MCF 10A (cell line): Measurements from ENCODE around the gene KCNMB3. TPM values are rescaled to one million over a fixed set of nuclear protein-coding genes. Genes with fewer than 3 reads are reported as not detected.
"Not testable (repeated sequence)": the region's sequence is repeated elsewhere in the genome, so short reads cannot be mapped to it uniquely, and the experiment has no call there.

ENCODE experiments used
- BruUV-seq: library from RNA; stranded (reverse); fragments of 400-500 nt; replicated peaks from 2 replicates; lab custom pipeline; 2021; lab: Mats Ljungman, UMichigan
- CTCF ChIA-PET: fragments of 300-600 bp; sonication (Branson Sonifier 250); formaldehyde crosslinking; extraction: SDS; loops from one replicate; lab custom pipeline; 2021; ENCODE audit warnings: antibody characterized with exemption, inconsistent platforms; lab: Yijun Ruan, JAX
- POLR2A ChIA-PET: fragments of 300-600, 350-650 bp; sonication (Branson Sonifier 250); formaldehyde crosslinking; extraction: SDS; loops from one replicate; lab custom pipeline; 2020; ENCODE audit warnings: antibody characterized with exemption, inconsistent platforms; lab: Yijun Ruan, JAX
- DNase-seq: peaks from one replicate; pipeline ENCODE4 v3.0.0-alpha.2; 2018; ENCODE audit not compliant: unreplicated experiment
- H3K27ac Mint-ChIP-seq: one replicate; pipeline ENCODE4 v1.8.0; 2022; ENCODE audit warnings: mild to moderate bottlenecking, low read depth, mixed read lengths; ENCODE audit not compliant: unreplicated experiment
- H3K27me3 Mint-ChIP-seq: one replicate; pipeline ENCODE4 v1.8.0; 2022; ENCODE audit warnings: mixed read lengths; ENCODE audit not compliant: insufficient read depth, unreplicated experiment
- H3K36me3 Mint-ChIP-seq: one replicate; pipeline ENCODE4 v1.8.0; 2022; ENCODE audit warnings: mild to moderate bottlenecking, moderate library complexity, mixed read lengths; ENCODE audit not compliant: insufficient read depth, unreplicated experiment
- H3K4me1 Mint-ChIP-seq: one replicate; pipeline ENCODE4 v1.8.0; 2022; ENCODE audit warnings: mixed read lengths; ENCODE audit not compliant: insufficient read depth, unreplicated experiment
- H3K4me3 Mint-ChIP-seq: one replicate; pipeline ENCODE4 v1.8.0; 2022; ENCODE audit warnings: mild to moderate bottlenecking, moderate library complexity, mixed read lengths; ENCODE audit not compliant: unreplicated experiment
- H3K9me3 Mint-ChIP-seq: one replicate; pipeline ENCODE4 v1.8.0; 2022; ENCODE audit warnings: mixed read lengths; ENCODE audit not compliant: unreplicated experiment
- intact Hi-C: fragments of 100-400 bp; cut with micrococcal nuclease; formaldehyde crosslinking; loops from 2 replicates; pipeline ENCODE4 v1.14.1; 2022
- total RNA-seq: library from RNA; stranded (reverse); gene quantifications from 2 replicates; pipeline ENCODE4 v1.2.3, GENCODE V29; 2022
- TF ChIP-seq, protein P1 (sequence below): fragments of 200-600 bp; IDR thresholded peaks from one replicate; pipeline ENCODE4 v1.8.0; 2022; ENCODE audit warnings: antibody characterized with exemption, mild to moderate bottlenecking; ENCODE audit not compliant: unreplicated experiment

Gene KCNMB3
- total RNA-seq, 1 experiment from 2014 or later: 0.28 TPM

DNA sequence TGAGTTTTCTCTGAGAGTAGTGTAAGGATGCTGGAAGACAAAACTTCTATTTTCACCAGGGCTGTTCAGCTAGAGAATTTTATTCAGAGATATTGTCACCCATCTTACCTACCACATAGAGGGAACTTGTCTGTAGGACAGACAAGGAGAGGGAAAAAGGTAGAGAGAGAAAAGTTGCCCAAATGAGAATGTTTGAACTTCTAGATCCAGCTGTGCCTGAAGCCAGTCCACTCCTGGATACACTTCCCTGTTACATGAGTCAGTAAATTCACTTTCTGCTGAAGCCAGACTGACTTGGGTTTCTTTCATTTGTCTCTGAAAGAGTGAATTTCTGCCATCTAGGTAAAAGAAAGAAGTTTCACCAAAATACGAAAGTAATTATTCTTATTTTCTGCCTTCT, 27.2 kb upstream of the KCNMB3 start:
- Mint-ChIP-seq H3K4me1 (no peaks in the 10 kb centered on the region), H3K4me3 (no peak overlapping the region), H3K27me3 (no peaks in the 10 kb centered on the region), H3K27ac (no peak overlapping the region), H3K9me3 (no peaks in the 10 kb centered on the region), H3K36me3 (no peaks in the 10 kb centered on the region)
- DNase-seq: no peak
- ChIA-PET CTCF (no interaction called here), POLR2A (no interaction called here)
- BruUV-seq: no TSS peak
- TF ChIP-seq, protein P1, sequence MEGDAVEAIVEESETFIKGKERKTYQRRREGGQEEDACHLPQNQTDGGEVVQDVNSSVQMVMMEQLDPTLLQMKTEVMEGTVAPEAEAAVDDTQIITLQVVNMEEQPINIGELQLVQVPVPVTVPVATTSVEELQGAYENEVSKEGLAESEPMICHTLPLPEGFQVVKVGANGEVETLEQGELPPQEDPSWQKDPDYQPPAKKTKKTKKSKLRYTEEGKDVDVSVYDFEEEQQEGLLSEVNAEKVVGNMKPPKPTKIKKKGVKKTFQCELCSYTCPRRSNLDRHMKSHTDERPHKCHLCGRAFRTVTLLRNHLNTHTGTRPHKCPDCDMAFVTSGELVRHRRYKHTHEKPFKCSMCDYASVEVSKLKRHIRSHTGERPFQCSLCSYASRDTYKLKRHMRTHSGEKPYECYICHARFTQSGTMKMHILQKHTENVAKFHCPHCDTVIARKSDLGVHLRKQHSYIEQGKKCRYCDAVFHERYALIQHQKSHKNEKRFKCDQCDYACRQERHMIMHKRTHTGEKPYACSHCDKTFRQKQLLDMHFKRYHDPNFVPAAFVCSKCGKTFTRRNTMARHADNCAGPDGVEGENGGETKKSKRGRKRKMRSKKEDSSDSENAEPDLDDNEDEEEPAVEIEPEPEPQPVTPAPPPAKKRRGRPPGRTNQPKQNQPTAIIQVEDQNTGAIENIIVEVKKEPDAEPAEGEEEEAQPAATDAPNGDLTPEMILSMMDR: no peak
- intact Hi-C loops: no loop called here

DNA sequence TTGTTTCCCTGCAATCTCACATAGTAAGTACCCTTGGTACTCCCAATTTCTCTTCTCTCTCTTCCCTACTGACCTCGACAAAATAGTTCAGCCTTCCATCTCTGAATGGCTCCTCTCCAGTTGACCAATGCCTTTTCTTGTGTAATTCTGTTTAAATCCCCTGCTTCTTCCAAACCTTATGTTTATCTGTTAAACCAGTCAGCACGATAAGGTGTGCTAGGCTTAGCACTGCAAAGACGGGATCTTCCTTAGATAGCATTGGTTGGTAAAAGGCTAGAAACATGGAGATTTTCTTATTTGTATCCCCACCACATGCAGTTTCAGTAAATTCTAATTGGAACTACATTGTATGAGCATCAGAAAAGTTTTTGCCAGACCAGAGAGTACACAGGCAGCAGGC, 25.8 kb upstream of the KCNMB3 start:
- H3K4me1 Mint-ChIP-seq: no peaks in the 10 kb centered on the region
- H3K36me3 Mint-ChIP-seq: no peaks in the 10 kb centered on the region
- no peaks in the 10 kb centered on the region for H3K9me3 Mint-ChIP-seq
- H3K27ac Mint-ChIP-seq: no peak overlapping the region
- intact Hi-C loops: no loop called here
- DNase-seq: no peak
- ChIA-PET CTCF (interaction anchor here (0.6 to 1.3 kb wide), 3 partner anchors 38 to 473 kb away, joined by 3 read pairs; no protein-coding TSS in a partner anchor), POLR2A (no interaction called here)
- TF ChIP-seq, protein P1: no peak
- H3K4me3 Mint-ChIP-seq: no peak overlapping the region
- no peaks in the 10 kb centered on the region for H3K27me3 Mint-ChIP-seq
- BruUV-seq: no TSS peak

DNA sequence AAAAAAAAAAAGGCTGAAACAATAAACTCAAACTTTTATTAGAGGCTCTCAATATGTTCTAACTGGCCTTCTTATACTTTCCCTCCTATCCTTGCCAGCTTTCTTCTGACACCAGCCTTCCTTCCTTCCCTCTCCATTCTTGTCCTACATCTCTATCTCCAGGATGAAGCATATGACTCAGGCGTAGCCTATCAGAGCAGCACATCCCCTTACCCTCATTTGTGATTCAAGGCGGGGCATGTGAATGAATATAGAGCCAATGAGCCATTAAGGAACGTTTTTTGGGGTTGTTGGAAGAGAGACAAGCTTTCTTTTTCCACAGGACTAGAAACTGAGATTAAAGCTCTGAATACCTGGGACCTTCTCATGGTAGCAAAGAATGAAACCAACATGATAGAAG, 25.1 kb upstream of the KCNMB3 start:
- no TSS peak for BruUV-seq
- ChIA-PET CTCF (interaction anchor here (0.6 to 1.3 kb wide), 3 partner anchors 39 to 474 kb away, joined by 3 read pairs; no protein-coding TSS in a partner anchor), POLR2A (no interaction called here)
- no peaks in the 10 kb centered on the region for H3K4me1 Mint-ChIP-seq
- H3K4me3 Mint-ChIP-seq: no peak overlapping the region
- DNase-seq: no peak
- H3K27ac Mint-ChIP-seq: no peak overlapping the region
- TF ChIP-seq, protein P1: no peak
- H3K36me3 Mint-ChIP-seq: no peaks in the 10 kb centered on the region
- H3K27me3 Mint-ChIP-seq: no peaks in the 10 kb centered on the region
- H3K9me3 Mint-ChIP-seq: no peaks in the 10 kb centered on the region
- intact Hi-C loops: no loop called here

DNA sequence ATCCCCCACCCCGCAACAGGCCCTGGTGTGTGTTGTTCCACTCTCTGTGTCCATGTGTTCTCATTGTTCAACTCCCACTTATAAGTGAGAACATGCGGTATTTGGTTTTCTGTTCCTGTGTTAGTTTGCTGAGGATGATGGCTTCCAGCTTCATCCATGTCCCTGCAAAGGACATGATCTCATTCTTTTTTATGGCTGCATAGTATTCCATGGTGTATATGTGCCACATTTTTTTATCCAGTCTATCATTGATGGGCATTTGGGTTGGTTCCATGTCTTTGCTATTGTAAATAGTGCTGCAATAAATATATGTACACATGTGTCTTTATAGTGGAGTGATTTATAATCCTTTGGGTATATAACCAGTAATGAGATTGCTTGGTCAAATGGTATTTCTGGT, 23.5 kb upstream of the KCNMB3 start:
- H3K9me3 Mint-ChIP-seq, DNase-seq, intact Hi-C loops, H3K27ac Mint-ChIP-seq, BruUV-seq, H3K36me3 Mint-ChIP-seq, H3K4me1 Mint-ChIP-seq, H3K4me3 Mint-ChIP-seq, H3K27me3 Mint-ChIP-seq: not testable (repeated sequence)
- POLR2A ChIA-PET: interaction anchor here (0.6 kb wide), 1 partner anchor 25 kb away, joined by 3 read pairs; no protein-coding TSS in a partner anchor
- CTCF ChIA-PET: interaction anchor here (0.7 kb wide), 1 partner anchor 14 kb away, joined by 6 read pairs; no protein-coding TSS in a partner anchor
